HEK293 (cell line): Measurements from ENCODE around the gene NXPH4.

Source experiments
- CTCF ChIA-PET: fragments of 350-600 bp; formaldehyde crosslinking; extraction: SDS; loops from one replicate; lab custom pipeline; 2021; ENCODE audit warnings: antibody characterized with exemption; lab: Yijun Ruan, JAX
- POLR2A ChIA-PET: fragments of 300-600 bp; formaldehyde crosslinking; extraction: SDS; loops from one replicate; lab custom pipeline; 2020; ENCODE audit warnings: antibody characterized with exemption, inconsistent platforms; lab: Yijun Ruan, JAX
- H3K27ac ChIP-seq: fragments of 200-500 bp; sonication (Bioruptor generic); 2 replicates; pipeline ENCODE4 v1.5.1; 2014; ENCODE audit warnings: low read depth, low read length, control low read depth, inconsistent platforms; ENCODE audit errors: extremely low read depth
- H3K36me3 ChIP-seq, 2 experiments: fragments of 200-500 bp in 1 of 2; sonication (Bioruptor generic) in 1 of 2; 1 replicate in 1 of 2; 2 replicates in 1 of 2; pipeline ENCODE4 v1.5.1; 2014 to 2017; ENCODE audit warnings: inconsistent platforms in 2 of 2, low read length in 2 of 2; ENCODE audit not compliant: control insufficient read depth in 2 of 2, insufficient read depth in 1 of 2
- H3K4me1 ChIP-seq: fragments of 200-500 bp; sonication (Bioruptor generic); 2 replicates; pipeline ENCODE4 v1.5.1; 2014; ENCODE audit warnings: mild to moderate bottlenecking, low read length, inconsistent platforms; ENCODE audit not compliant: control insufficient read depth, insufficient read depth
- H3K4me3 ChIP-seq: 2 replicates; pipeline ENCODE4 v1.5.1; 2011; ENCODE audit warnings: low read depth, mild to moderate bottlenecking, control low read depth, low read length, moderate library complexity
- H3K9me3 ChIP-seq: fragments of 200-500 bp; sonication (Bioruptor generic); 2 replicates; pipeline ENCODE4 v1.5.1; 2014; ENCODE audit warnings: low read depth, low read length, inconsistent platforms; ENCODE audit not compliant: control insufficient read depth, insufficient read depth
- BCL11A ChIP-seq: fragments of 450-650 bp; formaldehyde crosslinking; IDR thresholded peaks from 2 replicates; pipeline ENCODE4 v1.5.1; 2016; ENCODE audit warnings: low read depth, missing biosample characterization, missing genetic modification characterization
- EGR2 ChIP-seq: fragments of 450-650 bp; formaldehyde crosslinking; IDR thresholded peaks from 2 replicates; pipeline ENCODE4 v1.5.1; 2016; ENCODE audit warnings: low read depth, missing biosample characterization, missing genetic modification characterization
- GLIS1 ChIP-seq: fragments of 450-650 bp; formaldehyde crosslinking; IDR thresholded peaks from 2 replicates; pipeline ENCODE4 v1.5.1; 2016; ENCODE audit warnings: missing biosample characterization, missing genetic modification characterization
- KLF1 ChIP-seq: fragments of 450-650 bp; formaldehyde crosslinking; IDR thresholded peaks from 2 replicates; pipeline ENCODE4 v1.5.1; 2016; ENCODE audit warnings: missing biosample characterization, missing genetic modification characterization
- SP7 ChIP-seq: fragments of 450-650 bp; formaldehyde crosslinking; IDR thresholded peaks from 2 replicates; pipeline ENCODE4 v1.5.1; 2016; ENCODE audit warnings: missing biosample characterization, missing genetic modification characterization
- ZBTB10 ChIP-seq: fragments of 450-650 bp; formaldehyde crosslinking; IDR thresholded peaks from 2 replicates; pipeline ENCODE4 v1.5.1; 2016; ENCODE audit warnings: missing biosample characterization, missing genetic modification characterization
- ZBTB20 ChIP-seq: fragments of 450-650 bp; formaldehyde crosslinking; IDR thresholded peaks from 2 replicates; pipeline ENCODE4 v1.5.1; 2016; ENCODE audit warnings: missing biosample characterization, missing genetic modification characterization
- ZBTB48 ChIP-seq: fragments of 450-650 bp; formaldehyde crosslinking; IDR thresholded peaks from 2 replicates; pipeline ENCODE4 v1.5.1; 2016; ENCODE audit warnings: missing biosample characterization, missing genetic modification characterization
- ZEB2 ChIP-seq: fragments of 450-650 bp; formaldehyde crosslinking; IDR thresholded peaks from 2 replicates; pipeline ENCODE4 v1.5.1; 2016; ENCODE audit warnings: missing biosample characterization, missing genetic modification characterization
- ZFHX2 ChIP-seq: fragments of 450-650 bp; formaldehyde crosslinking; conservative IDR thresholded peaks from 2 replicates; pipeline ENCODE4 v1.5.1; 2016; ENCODE audit warnings: missing biosample characterization, missing genetic modification characterization
- ZNF114 ChIP-seq: fragments of 450-650 bp; formaldehyde crosslinking; IDR thresholded peaks from 2 replicates; pipeline ENCODE4 v1.5.0; 2017; ENCODE audit warnings: missing biosample characterization, missing genetic modification characterization
- ZNF169 ChIP-seq: fragments of 450-650 bp; formaldehyde crosslinking; IDR thresholded peaks from 2 replicates; pipeline ENCODE4 v1.5.1; 2016; ENCODE audit warnings: missing biosample characterization, missing genetic modification characterization
- ZNF202 ChIP-seq: fragments of 450-650 bp; formaldehyde crosslinking; IDR thresholded peaks from 2 replicates; pipeline ENCODE4 v1.5.1; 2016; ENCODE audit warnings: missing biosample characterization, missing genetic modification characterization, borderline replicate concordance
- ZNF266 ChIP-seq: fragments of 450-650 bp; formaldehyde crosslinking; IDR thresholded peaks from 2 replicates; pipeline ENCODE4 v1.5.1; 2016; ENCODE audit warnings: missing biosample characterization, missing genetic modification characterization, low read depth
- ZNF366 ChIP-seq: fragments of 450-650 bp; formaldehyde crosslinking; conservative IDR thresholded peaks from 2 replicates; pipeline ENCODE4 v1.5.1; 2016; ENCODE audit warnings: missing biosample characterization, missing genetic modification characterization
- ZNF473 ChIP-seq: fragments of 450-650 bp; formaldehyde crosslinking; IDR thresholded peaks from 2 replicates; pipeline ENCODE4 v1.5.1; 2017; ENCODE audit warnings: missing biosample characterization, missing genetic modification characterization
- ZNF521 ChIP-seq: fragments of 450-650 bp; formaldehyde crosslinking; IDR thresholded peaks from 2 replicates; pipeline ENCODE4 v1.5.1; 2017; ENCODE audit warnings: missing biosample characterization, mild to moderate bottlenecking, missing genetic modification characterization
- ZNF530 ChIP-seq: fragments of 450-650 bp; formaldehyde crosslinking; IDR thresholded peaks from 2 replicates; pipeline ENCODE4 v1.5.1; 2016; ENCODE audit warnings: low read depth, missing biosample characterization, missing genetic modification characterization
- ZNF654 ChIP-seq: fragments of 450-650 bp; formaldehyde crosslinking; IDR thresholded peaks from 2 replicates; pipeline ENCODE4 v1.5.1; 2016; ENCODE audit warnings: low read depth, missing biosample characterization, missing genetic modification characterization
- ZNF747 ChIP-seq: fragments of 450-650 bp; formaldehyde crosslinking; IDR thresholded peaks from 2 replicates; pipeline ENCODE4 v1.5.1; 2016; ENCODE audit warnings: missing biosample characterization, missing genetic modification characterization
- ZNF785 ChIP-seq: fragments of 450-650 bp; formaldehyde crosslinking; IDR thresholded peaks from 2 replicates; pipeline ENCODE4 v1.5.1; 2016; ENCODE audit warnings: missing biosample characterization, missing genetic modification characterization
- ZNF791 ChIP-seq: fragments of 450-650 bp; formaldehyde crosslinking; IDR thresholded peaks from 2 replicates; pipeline ENCODE4 v1.5.1; 2016; ENCODE audit warnings: missing biosample characterization, missing genetic modification characterization
- TF ChIP-seq, protein P1 (sequence below): fragments of 450-650 bp; formaldehyde crosslinking; IDR thresholded peaks from 2 replicates; pipeline ENCODE4 v1.5.1; 2016; ENCODE audit warnings: missing biosample characterization, missing genetic modification characterization, low read depth
- TF ChIP-seq, protein P2 (sequence below): fragments of 450-650 bp; formaldehyde crosslinking; optimal IDR thresholded peaks from 2 replicates; pipeline ENCODE3; 2016; ENCODE audit warnings: missing biosample characterization, mild to moderate bottlenecking, missing genetic modification characterization

NXPH4 gene

DNA sequence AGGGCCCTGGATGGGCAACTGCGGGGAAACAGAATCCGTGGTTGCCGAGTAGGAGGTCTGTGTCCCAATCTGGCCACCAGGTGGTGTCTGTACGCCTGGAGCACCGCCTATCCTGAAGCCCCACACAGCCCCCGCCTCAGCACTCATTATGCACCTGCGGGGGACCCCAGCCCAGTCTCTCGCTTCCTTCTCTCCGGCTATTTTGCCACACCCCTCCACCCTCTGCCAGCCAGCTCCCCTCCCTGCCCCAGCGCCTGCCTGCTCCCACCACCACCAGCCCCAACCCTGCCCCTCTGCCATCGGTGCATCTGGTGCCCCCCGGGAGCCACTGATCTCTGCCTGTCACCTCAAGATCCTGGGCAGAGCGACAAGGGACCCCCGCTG, 2.2 kb upstream of the NXPH4 start (continued):
- peak; percentile 27; the same call in 1 of the 2 replicates for TF ChIP-seq SP7
- TF ChIP-seq, protein P1, sequence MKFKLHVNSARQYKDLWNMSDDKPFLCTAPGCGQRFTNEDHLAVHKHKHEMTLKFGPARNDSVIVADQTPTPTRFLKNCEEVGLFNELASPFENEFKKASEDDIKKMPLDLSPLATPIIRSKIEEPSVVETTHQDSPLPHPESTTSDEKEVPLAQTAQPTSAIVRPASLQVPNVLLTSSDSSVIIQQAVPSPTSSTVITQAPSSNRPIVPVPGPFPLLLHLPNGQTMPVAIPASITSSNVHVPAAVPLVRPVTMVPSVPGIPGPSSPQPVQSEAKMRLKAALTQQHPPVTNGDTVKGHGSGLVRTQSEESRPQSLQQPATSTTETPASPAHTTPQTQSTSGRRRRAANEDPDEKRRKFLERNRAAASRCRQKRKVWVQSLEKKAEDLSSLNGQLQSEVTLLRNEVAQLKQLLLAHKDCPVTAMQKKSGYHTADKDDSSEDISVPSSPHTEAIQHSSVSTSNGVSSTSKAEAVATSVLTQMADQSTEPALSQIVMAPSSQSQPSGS (tag by site-specific recombination) = no peak
- TF ChIP-seq ZNF202 (tag by site-specific recombination) = no peak
- peak; percentile 59 for TF ChIP-seq ZNF654 (tag by site-specific recombination)
- TF ChIP-seq BCL11A (tag by site-specific recombination) = no peak
- no peak for TF ChIP-seq ZNF366 (tag by site-specific recombination)
- peak; percentile 54 for TF ChIP-seq KLF1 (tag by site-specific recombination)
- TF ChIP-seq ZNF114 (tag by site-specific recombination) = no peak
- peak; percentile 10; the same call in 1 of the 2 replicates for TF ChIP-seq ZBTB48 (tag by site-specific recombination)
- peak; percentile 12; the same call in 1 of the 2 replicates for TF ChIP-seq GLIS1 (tag by site-specific recombination)
- TF ChIP-seq ZBTB10 = peak; percentile 66
- TF ChIP-seq ZNF791 (tag by site-specific recombination) = no peak
- TF ChIP-seq ZBTB20 (tag by site-specific recombination) = peak; percentile 83
- TF ChIP-seq ZNF785 (tag by site-specific recombination) = no peak
- no peak for TF ChIP-seq ZNF530 (tag by site-specific recombination)
- TF ChIP-seq ZNF521 (tag by site-specific recombination) = 0 out of 2 replicates have a peak, but pooled peaks have one; percentile 33
- TF ChIP-seq, protein P2, sequence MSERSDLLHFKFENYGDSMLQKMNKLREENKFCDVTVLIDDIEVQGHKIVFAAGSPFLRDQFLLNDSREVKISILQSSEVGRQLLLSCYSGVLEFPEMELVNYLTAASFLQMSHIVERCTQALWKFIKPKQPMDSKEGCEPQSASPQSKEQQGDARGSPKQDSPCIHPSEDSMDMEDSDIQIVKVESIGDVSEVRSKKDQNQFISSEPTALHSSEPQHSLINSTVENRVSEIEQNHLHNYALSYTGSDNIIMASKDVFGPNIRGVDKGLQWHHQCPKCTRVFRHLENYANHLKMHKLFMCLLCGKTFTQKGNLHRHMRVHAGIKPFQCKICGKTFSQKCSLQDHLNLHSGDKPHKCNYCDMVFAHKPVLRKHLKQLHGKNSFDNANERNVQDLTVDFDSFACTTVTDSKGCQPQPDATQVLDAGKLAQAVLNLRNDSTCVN (tag by site-specific recombination) = peak; percentile 20
- TF ChIP-seq ZNF473 = no peak
- peak; percentile 54; the same call in 1 of the 2 replicates for TF ChIP-seq EGR2 (tag by site-specific recombination)
- no peak for TF ChIP-seq ZNF747
- peak; percentile 51 for TF ChIP-seq ZEB2

- Histone ChIP-seq H3K4me3 (no peak overlapping the region), H3K27ac (no peak overlapping the region), H3K9me3 (no peaks in the 10 kb centered on the region), H3K4me1 (peaks cover 5% of the 10 kb centered on the region), H3K36me3 (peaks cover 0 to 28% of the 10 kb centered on the region in 2 experiments; a peak in 1 of 3 replicates)
- TF ChIP-seq ZNF266 (no peak), ZFHX2 (tag by site-specific recombination) (peak; percentile 68), ZNF169 (no peak), EGR2 (tag by site-specific recombination) (peak; percentile 58; the same call in 1 of the 2 replicates)
- ChIA-PET POLR2A (interaction anchor here (2.2 to 4.8 kb wide), 3 partner anchors 15 to 23 kb away, joined by 14 to 44 read pairs (median 17); partner anchors contain the start of gene SHMT2), CTCF (interaction anchor here (0.6 to 8.8 kb wide), 9 partner anchors 9 to 263 kb away, joined by 4 to 628 read pairs (median 9); partner anchors contain the start of genes GLI1, INHBE, SHMT2 and STAC3)
Observed at GRCh38 chr12:57215065-57215464, 1.5 kb upstream of the NXPH4 start.
